IMR-90 (cell line): ENCODE measurements around the gene ATP11A. TPM values are rescaled to one million over a fixed set of nuclear protein-coding genes. Genes with fewer than 3 reads are reported as not detected.

Source experiments
- ATAC-seq: fragments of 200-7000 bp; cut with Tn5 transposase; 2 replicates; pipeline ENCODE4 v1.9.1; 2020; ENCODE audit warnings: low read depth, mild to moderate bottlenecking, moderate library complexity
- BruUV-seq: library from RNA; stranded (reverse); fragments of 400-500 nt; replicated peaks from 2 replicates; lab custom pipeline; 2021; lab: Mats Ljungman, UMichigan
- CTCF ChIA-PET: fragments of 300-600 bp; formaldehyde crosslinking; extraction: SDS; loops from one replicate; lab custom pipeline; 2021; ENCODE audit warnings: antibody characterized with exemption; lab: Yijun Ruan, JAX
- POLR2A ChIA-PET: fragments of 300-600 bp; sonication (Branson Sonifier 250); formaldehyde crosslinking; loops from one replicate; lab custom pipeline; 2022; ENCODE audit warnings: antibody characterized with exemption; ENCODE audit not compliant: unreplicated experiment; lab: Charles Lee
- DNase-seq: peaks from one replicate; pipeline ENCODE4 v3.0.0; 2013
- H2AFZ ChIP-seq: replicated peaks from 2 replicates; pipeline ENCODE3; 2013; ENCODE audit warnings: low read length, mild to moderate bottlenecking; ENCODE audit not compliant: poor library complexity
- H2AK5ac ChIP-seq: 2 replicates; pipeline ENCODE4 v1.6.1; 2013; ENCODE audit warnings: low read depth, low read length, inconsistent platforms
- H2AK9ac ChIP-seq: replicated peaks from 2 replicates; pipeline ENCODE3; 2013; ENCODE audit warnings: mild to moderate bottlenecking, low read depth, low read length, moderate library complexity; ENCODE audit not compliant: poor library complexity
- H2BK120ac ChIP-seq: 2 replicates; pipeline ENCODE4 v1.6.1; 2013; ENCODE audit warnings: low read depth, low read length, inconsistent platforms
- H2BK15ac ChIP-seq: 3 replicates; pipeline ENCODE4 v1.6.1; 2013; ENCODE audit warnings: low read depth, low read length, inconsistent platforms
- H2BK20ac ChIP-seq: 2 replicates; pipeline ENCODE4 v1.6.1; 2013; ENCODE audit warnings: low read depth, mild to moderate bottlenecking, inconsistent platforms, low read length, moderate library complexity
- H2BK5ac ChIP-seq: 2 replicates; pipeline ENCODE4 v1.6.1; 2013; ENCODE audit warnings: mild to moderate bottlenecking, low read depth, low read length, inconsistent platforms; ENCODE audit not compliant: poor library complexity, severe bottlenecking
- H3K14ac ChIP-seq: replicated peaks from 2 replicates; pipeline ENCODE4 v1.6.1; 2013; ENCODE audit warnings: low read depth, low read length, inconsistent platforms
- H3K18ac ChIP-seq: 2 replicates; pipeline ENCODE4 v1.6.1; 2013; ENCODE audit warnings: low read depth, low read length, control low read depth
- H3K23ac ChIP-seq: 2 replicates; pipeline ENCODE4 v1.6.1; 2013; ENCODE audit warnings: low read depth, low read length, inconsistent platforms
- H3K27ac ChIP-seq: 2 replicates; pipeline ENCODE4 v1.5.1; 2013; ENCODE audit warnings: mild to moderate bottlenecking, control low read depth, low read length; ENCODE audit not compliant: insufficient read depth
- H3K27me3 ChIP-seq: 2 replicates; pipeline ENCODE4 v1.6.1; 2013; ENCODE audit warnings: low read length; ENCODE audit not compliant: control insufficient read depth, insufficient read depth
- H3K36me3 ChIP-seq: 2 replicates; pipeline ENCODE4 v1.6.1; 2013; ENCODE audit warnings: low read length, mixed read lengths; ENCODE audit not compliant: control insufficient read depth, insufficient read depth
- H3K4ac ChIP-seq: 2 replicates; pipeline ENCODE4 v1.6.1; 2013; ENCODE audit warnings: low read depth, low read length, inconsistent platforms
- H3K4me1 ChIP-seq: 2 replicates; pipeline ENCODE4 v1.6.1; 2013; ENCODE audit warnings: low read length, mixed read lengths; ENCODE audit not compliant: control insufficient read depth, insufficient read depth
- H3K4me2 ChIP-seq: 2 replicates; pipeline ENCODE4 v1.6.1; 2013; ENCODE audit warnings: low read depth, mild to moderate bottlenecking, control low read depth, low read length, moderate library complexity
- H3K4me3 ChIP-seq: 2 replicates; pipeline ENCODE4 v1.5.1; 2013; ENCODE audit warnings: low read depth, mild to moderate bottlenecking, control low read depth, low read length, moderate library complexity; ENCODE audit not compliant: insufficient read depth
- H3K56ac ChIP-seq: 2 replicates; pipeline ENCODE4 v1.6.1; 2013; ENCODE audit warnings: low read length, inconsistent platforms; ENCODE audit not compliant: insufficient read depth; ENCODE audit errors: extremely low read depth
- H3K79me1 ChIP-seq, 2 experiments: 2 replicates each; pipeline ENCODE4 v1.6.1; 2013; ENCODE audit warnings: low read length in 2 of 2, inconsistent platforms in 1 of 2, low read depth in 1 of 2
- H3K9ac ChIP-seq: 2 replicates; pipeline ENCODE4 v1.6.1; 2013; ENCODE audit warnings: low read depth, low read length, control low read depth
- H3K9me1 ChIP-seq: 2 replicates; pipeline ENCODE4 v1.6.1; 2013; ENCODE audit warnings: low read length, inconsistent platforms; ENCODE audit not compliant: insufficient read depth
- H3K9me3 ChIP-seq: 2 replicates; pipeline ENCODE4 v1.6.1; 2013; ENCODE audit warnings: low read length; ENCODE audit not compliant: control insufficient read depth, insufficient read depth
- H4K20me1 ChIP-seq: 2 replicates; pipeline ENCODE4 v1.6.1; 2013; ENCODE audit warnings: low read length, inconsistent platforms; ENCODE audit not compliant: insufficient read depth
- H4K5ac ChIP-seq: 2 replicates; pipeline ENCODE4 v1.6.1; 2013; ENCODE audit warnings: mild to moderate bottlenecking, low read depth, low read length, control low read depth
- H4K8ac ChIP-seq, 2 experiments: 2 replicates each; pipeline ENCODE4 v1.6.1; 2013; ENCODE audit warnings: low read depth in 2 of 2, low read length in 2 of 2, control low read depth in 1 of 2, inconsistent platforms in 1 of 2
- H4K91ac ChIP-seq: 2 replicates; pipeline ENCODE4 v1.6.1; 2013; ENCODE audit warnings: low read depth, low read length, inconsistent platforms; ENCODE audit not compliant: insufficient read depth
- BHLHE40 ChIP-seq: fragments of 150-350 bp; IDR thresholded peaks from 2 replicates; pipeline ENCODE4 v1.6.1; 2016; ENCODE audit warnings: mild to moderate bottlenecking, low read depth, low read length
- CEBPB ChIP-seq: IDR thresholded peaks from 2 replicates; pipeline ENCODE4 v1.6.1; 2012; ENCODE audit warnings: low read depth, low read length, improper control_type of control experiment
- ELK1 ChIP-seq: fragments of 150-350 bp; IDR thresholded peaks from 2 replicates; pipeline ENCODE4 v1.6.1; 2016; ENCODE audit warnings: low read depth, mild to moderate bottlenecking, low read length, moderate library complexity, borderline replicate concordance
- FOS ChIP-seq: fragments of 150-350 bp; IDR thresholded peaks from 2 replicates; pipeline ENCODE4 v1.6.1; 2016; ENCODE audit warnings: low read depth, low read length
- MAFK ChIP-seq: IDR thresholded peaks from 2 replicates; pipeline ENCODE4 v1.6.1; 2012; ENCODE audit warnings: low read depth, low read length, improper control_type of control experiment
- MAZ ChIP-seq: IDR thresholded peaks from 2 replicates; pipeline ENCODE4 v1.6.1; 2012; ENCODE audit warnings: low read depth, mild to moderate bottlenecking, low read length, improper control_type of control experiment, moderate library complexity, borderline replicate concordance
- NFE2L2 ChIP-seq: fragments of 150-350 bp; IDR thresholded peaks from 2 replicates; pipeline ENCODE4 v1.6.1; 2016; ENCODE audit warnings: low read depth, mild to moderate bottlenecking, low read length
- POLR2A ChIP-seq: IDR thresholded peaks from 2 replicates; pipeline ENCODE4 v1.6.1; 2012; ENCODE audit warnings: mild to moderate bottlenecking, low read depth, low read length
- RAD21 ChIP-seq: IDR thresholded peaks from 2 replicates; pipeline ENCODE4 v1.6.1; 2012; ENCODE audit warnings: low read length, improper control_type of control experiment
- RFX5 ChIP-seq: IDR thresholded peaks from 2 replicates; pipeline ENCODE4 v1.8.0; 2012; ENCODE audit warnings: low read depth, mild to moderate bottlenecking, low read length, moderate library complexity
- SMC3 ChIP-seq: fragments of 150-350 bp; IDR thresholded peaks from 2 replicates; pipeline ENCODE4 v1.6.1; 2016; ENCODE audit warnings: low read depth, mild to moderate bottlenecking, antibody characterized with exemption, low read length, moderate library complexity
- WGBS, 2 experiments: methylation state at CpG; one replicate each; pipeline versions ENCODE4 v1.1.5 to v1.1.7; 2013; ENCODE audit warnings: missing lambda C conversion rate in 2 of 2; ENCODE audit not compliant: insufficient read length in 1 of 2; ENCODE audit errors: extremely low coverage in 2 of 2; 5-methylcytosine and 5-hydroxymethylcytosine counted together
- dilution Hi-C: fragments of 300-500 bp; cut with HindIII; formaldehyde crosslinking; loops from one replicate; pipeline ENCODE4 v1.14.3; 2018; ENCODE audit warnings: low sequenced_read_pairs; ENCODE audit not compliant: unreplicated experiment
- in situ Hi-C: fragments of 300-500 bp; cut with MboI; formaldehyde crosslinking; loops from 3 replicates; pipeline ENCODE4 v1.14.3; 2019; ENCODE audit warnings: low sequenced_read_pairs, inconsistent platforms, mixed read lengths
- intact Hi-C: fragments of 100-400 bp; cut with micrococcal nuclease; formaldehyde crosslinking; loops from 2 replicates; pipeline ENCODE4 v1.10.0; 2022
- polyA plus RNA-seq, 3 experiments: library from polyadenylated mRNA; depleted of rRNA; stranded (reverse); fragments of >200 nt; gene quantifications; 2 replicates each; pipeline ENCODE4 v1.2.3, GENCODE V29; 2012; ENCODE audit warnings: low replicate concordance in 1 of 3
- total RNA-seq: library from RNA; depleted of rRNA; stranded (reverse); fragments of >200 nt; gene quantifications from 2 replicates; pipeline ENCODE4 v1.2.3, GENCODE V29; 2012
- TF ChIP-seq, protein P1 (sequence below): conservative IDR thresholded peaks from 2 replicates; pipeline ENCODE4 v1.5.1; 2012; ENCODE audit warnings: mild to moderate bottlenecking, low read depth, low read length, improper control_type of control experiment
- TF ChIP-seq, protein P2 (sequence below): fragments of 150-350 bp; IDR thresholded peaks from 2 replicates; pipeline ENCODE4 v1.6.1; 2017; ENCODE audit warnings: mild to moderate bottlenecking, antibody characterized with exemption, low read length, low read depth

Gene ATP11A
- total and polyA plus RNA-seq, 2 of the 4 experiments (the other 2 are of a cell fraction), result 8.4 to 12.0 TPM

DNA sequence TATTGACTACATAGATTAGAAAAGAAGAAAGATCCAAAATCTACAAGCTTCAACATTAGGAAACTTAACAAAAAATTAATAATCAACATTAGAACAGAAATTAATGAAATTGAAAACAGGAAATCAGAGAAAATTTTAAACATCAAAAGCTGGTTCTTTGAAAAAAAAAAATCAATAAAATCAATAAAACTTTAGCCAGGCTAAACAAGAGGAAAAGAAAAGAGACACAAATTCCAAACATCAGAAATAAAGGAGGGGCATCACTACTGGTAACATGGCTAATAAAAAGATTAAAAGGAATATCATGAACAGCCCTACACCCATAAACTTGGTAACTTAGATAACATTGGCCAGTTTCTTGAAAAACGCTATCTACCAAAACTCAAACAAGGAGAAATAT lies 110.2 kb downstream of the ATP11A start:
- H3K14ac ChIP-seq, result no peak overlapping the region
- peaks cover 0 to 3% of the 10 kb centered on the region in 2 experiments; a peak in 1 of 4 replicates for H3K79me1 ChIP-seq
- H2AFZ ChIP-seq, result no peak overlapping the region
- no peaks in the 10 kb centered on the region; the same call in 1 of the 2 replicates for H3K9me3 ChIP-seq
- no peak overlapping the region for H3K4me3 ChIP-seq
- H3K4me2 ChIP-seq, result no peak overlapping the region
- peaks cover 2% of the 10 kb centered on the region; the same call in 1 of the 2 replicates for H3K4me1 ChIP-seq
- H3K56ac ChIP-seq, result no peak overlapping the region
- H4K91ac ChIP-seq, result no peak overlapping the region
- ChIA-PET POLR2A (no interaction called here), CTCF (no interaction called here)
- intact Hi-C loops, result no loop called here
- WGBS, 2 experiments, result no CpG with 5 or more reads among the region's 1 CpG
- no peak overlapping the region for H3K27ac ChIP-seq
- no peak overlapping the region for H2BK20ac ChIP-seq
- H2AK9ac ChIP-seq, result no peak overlapping the region
- no peak overlapping the region for H3K9ac ChIP-seq
- H3K9me1 ChIP-seq, result no peaks in the 10 kb centered on the region
- H3K27me3 ChIP-seq, result no peaks in the 10 kb centered on the region
- no peaks in the 10 kb centered on the region for H4K20me1 ChIP-seq
- no peak overlapping the region for H3K18ac ChIP-seq
- no peaks in the 10 kb centered on the region for H3K36me3 ChIP-seq
- H4K5ac ChIP-seq, result no peak overlapping the region
- H4K8ac ChIP-seq, result no peak overlapping the region
- no peak overlapping the region for H2BK5ac ChIP-seq
- DNase-seq (no peak), ATAC-seq (no peak)
- no peak overlapping the region for H3K23ac ChIP-seq
- in situ Hi-C loops, result no loop called here
- H2AK5ac ChIP-seq, result no peak overlapping the region
- no peak overlapping the region for H2BK120ac ChIP-seq
- TF ChIP-seq MAFK (no peak), RAD21 (no peak), SMC3 (no peak), MAZ (no peak), CEBPB (no peak), FOS (no peak), POLR2A (no peak), BHLHE40 (no peak), RFX5 (no peak), NFE2L2 (no peak), ELK1 (no peak)
- TF ChIP-seq, protein P1, sequence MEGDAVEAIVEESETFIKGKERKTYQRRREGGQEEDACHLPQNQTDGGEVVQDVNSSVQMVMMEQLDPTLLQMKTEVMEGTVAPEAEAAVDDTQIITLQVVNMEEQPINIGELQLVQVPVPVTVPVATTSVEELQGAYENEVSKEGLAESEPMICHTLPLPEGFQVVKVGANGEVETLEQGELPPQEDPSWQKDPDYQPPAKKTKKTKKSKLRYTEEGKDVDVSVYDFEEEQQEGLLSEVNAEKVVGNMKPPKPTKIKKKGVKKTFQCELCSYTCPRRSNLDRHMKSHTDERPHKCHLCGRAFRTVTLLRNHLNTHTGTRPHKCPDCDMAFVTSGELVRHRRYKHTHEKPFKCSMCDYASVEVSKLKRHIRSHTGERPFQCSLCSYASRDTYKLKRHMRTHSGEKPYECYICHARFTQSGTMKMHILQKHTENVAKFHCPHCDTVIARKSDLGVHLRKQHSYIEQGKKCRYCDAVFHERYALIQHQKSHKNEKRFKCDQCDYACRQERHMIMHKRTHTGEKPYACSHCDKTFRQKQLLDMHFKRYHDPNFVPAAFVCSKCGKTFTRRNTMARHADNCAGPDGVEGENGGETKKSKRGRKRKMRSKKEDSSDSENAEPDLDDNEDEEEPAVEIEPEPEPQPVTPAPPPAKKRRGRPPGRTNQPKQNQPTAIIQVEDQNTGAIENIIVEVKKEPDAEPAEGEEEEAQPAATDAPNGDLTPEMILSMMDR, result no peak
- TF ChIP-seq, protein P2, sequence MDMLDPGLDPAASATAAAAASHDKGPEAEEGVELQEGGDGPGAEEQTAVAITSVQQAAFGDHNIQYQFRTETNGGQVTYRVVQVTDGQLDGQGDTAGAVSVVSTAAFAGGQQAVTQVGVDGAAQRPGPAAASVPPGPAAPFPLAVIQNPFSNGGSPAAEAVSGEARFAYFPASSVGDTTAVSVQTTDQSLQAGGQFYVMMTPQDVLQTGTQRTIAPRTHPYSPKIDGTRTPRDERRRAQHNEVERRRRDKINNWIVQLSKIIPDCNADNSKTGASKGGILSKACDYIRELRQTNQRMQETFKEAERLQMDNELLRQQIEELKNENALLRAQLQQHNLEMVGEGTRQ, result no peak
- no peak overlapping the region for H3K4ac ChIP-seq
- H2BK15ac ChIP-seq, result no peak overlapping the region
- dilution Hi-C loops, result no loop called here
- BruUV-seq, result no TSS peak
